ENCODE results near the gene SAXO1.

The SAXO1 gene

DNA sequence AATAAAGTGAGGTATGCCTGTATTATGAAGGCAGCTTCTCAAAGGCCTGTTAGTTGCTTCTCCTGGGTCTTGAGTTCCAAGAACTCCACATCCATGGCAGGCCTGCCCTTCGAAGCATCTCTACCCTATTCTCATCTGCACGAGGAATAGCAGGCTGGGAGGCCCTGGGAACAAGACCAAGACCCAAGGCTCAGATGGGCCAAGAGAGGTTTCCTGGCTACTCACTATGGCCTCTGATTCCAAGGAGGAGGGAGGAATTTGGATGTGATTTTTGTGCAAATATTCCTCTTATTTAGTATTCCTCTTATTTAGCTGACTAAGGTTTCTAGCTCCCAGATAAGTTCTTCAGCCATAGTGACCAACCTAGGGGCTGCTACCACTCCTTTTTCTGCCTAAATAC is 151.3 kb downstream of the SAXO1 start:
- no peak for DNase-seq (ENCODE audit: low read depth in 1 of 2, low spot score in 1 of 2)

DNA sequence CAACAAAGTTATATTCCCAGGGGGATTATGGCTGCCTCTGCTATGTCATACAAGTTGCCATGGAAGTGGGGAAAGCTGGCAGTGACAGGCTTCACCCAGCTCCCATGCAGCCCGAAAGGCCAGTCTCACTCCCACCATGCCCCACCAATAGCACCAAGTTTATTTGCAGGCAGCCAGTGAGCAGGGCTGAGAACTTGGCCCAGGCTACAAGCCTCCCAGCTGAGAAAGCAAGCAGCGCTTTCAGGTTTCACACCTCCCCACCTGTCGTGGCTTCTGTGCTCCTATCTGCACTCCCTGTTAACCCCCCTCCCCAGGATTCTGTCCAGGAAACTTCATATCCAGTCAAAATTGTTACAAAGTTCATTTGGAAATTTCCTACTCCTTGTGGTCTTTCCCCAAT is 155.0 kb downstream of the SAXO1 start:
- no peak for DNase-seq (ENCODE audit: low read depth in 1 of 2, low spot score in 1 of 2)
